Vagina (tissue), 2 donors: ENCODE measurements around the gene CDH4. TPM values are rescaled to one million over a fixed set of nuclear protein-coding genes. Genes with fewer than 3 reads are reported as not detected.

ENCODE experiments used
- DNase-seq, 2 donors: peaks; one replicate each; pipeline ENCODE4 v3.0.0-alpha.2; 2017; ENCODE audit errors: extremely low spot score in 2 of 2
- H3K27ac ChIP-seq: fragments of 200-600 bp; sonication (generic); one replicate; pipeline ENCODE4 v1.5.1; 2019
- H3K27me3 ChIP-seq: fragments of 200-600 bp; sonication (generic); one replicate; pipeline ENCODE4 v1.5.1; 2019
- H3K36me3 ChIP-seq, 2 donors: fragments of 200-600 bp; sonication (generic); one replicate each; pipeline ENCODE4 v1.5.1; 2017 to 2019
- H3K4me1 ChIP-seq: fragments of 200-600 bp; sonication (generic); one replicate; pipeline ENCODE4 v1.5.1; 2019
- H3K4me3 ChIP-seq, 2 donors: fragments of 200-600 bp; sonication (generic); 1 replicate in 1 of 2; 2 replicates in 1 of 2; pipeline ENCODE4 v1.5.1; 2016 to 2019
- H3K9me3 ChIP-seq: fragments of 200-600 bp; sonication (generic); one replicate; pipeline ENCODE4 v1.5.1; 2019
- POLR2A ChIP-seq, 2 donors: fragments of 450-650 bp; IDR thresholded peaks; one replicate each; pipeline ENCODE4 v1.6.1; 2017; ENCODE audit warnings: antibody characterized with exemption in 2 of 2, mild to moderate bottlenecking in 2 of 2, moderate library complexity in 2 of 2
- POLR2AphosphoS5 ChIP-seq, 2 donors: sonication (generic); formaldehyde crosslinking; IDR thresholded peaks; one replicate each; pipeline ENCODE4 v1.9.0; 2017; ENCODE audit warnings: antibody characterized with exemption in 2 of 2, mild to moderate bottlenecking in 2 of 2, low read depth in 1 of 2; ENCODE audit not compliant: insufficient read depth in 1 of 2
- intact Hi-C: fragments of 100-400 bp; cut with DNase I; formaldehyde crosslinking; loops from one replicate; pipeline ENCODE4 v1.15.1; 2023
- total RNA-seq: library from RNA; depleted of rRNA; stranded (reverse); fragments of >200 nt; gene quantifications from one replicate; pipeline ENCODE4 v1.2.3, GENCODE V29; 2016
- TF ChIP-seq, protein P1 (sequence below), 3 experiments: fragments of 450-650 bp in 2 of 3; fragments of 200-600 bp in 1 of 3; sonication (generic) in 1 of 3; IDR thresholded peaks; one replicate each; pipeline ENCODE4 v1.5.1; 2017 to 2019; ENCODE audit warnings: antibody characterized with exemption in 3 of 3, mild to moderate bottlenecking in 2 of 3, moderate library complexity in 2 of 3

The CDH4 gene
- total RNA-seq, 1 donor from 2014 or later: 0.25 TPM

DNA sequence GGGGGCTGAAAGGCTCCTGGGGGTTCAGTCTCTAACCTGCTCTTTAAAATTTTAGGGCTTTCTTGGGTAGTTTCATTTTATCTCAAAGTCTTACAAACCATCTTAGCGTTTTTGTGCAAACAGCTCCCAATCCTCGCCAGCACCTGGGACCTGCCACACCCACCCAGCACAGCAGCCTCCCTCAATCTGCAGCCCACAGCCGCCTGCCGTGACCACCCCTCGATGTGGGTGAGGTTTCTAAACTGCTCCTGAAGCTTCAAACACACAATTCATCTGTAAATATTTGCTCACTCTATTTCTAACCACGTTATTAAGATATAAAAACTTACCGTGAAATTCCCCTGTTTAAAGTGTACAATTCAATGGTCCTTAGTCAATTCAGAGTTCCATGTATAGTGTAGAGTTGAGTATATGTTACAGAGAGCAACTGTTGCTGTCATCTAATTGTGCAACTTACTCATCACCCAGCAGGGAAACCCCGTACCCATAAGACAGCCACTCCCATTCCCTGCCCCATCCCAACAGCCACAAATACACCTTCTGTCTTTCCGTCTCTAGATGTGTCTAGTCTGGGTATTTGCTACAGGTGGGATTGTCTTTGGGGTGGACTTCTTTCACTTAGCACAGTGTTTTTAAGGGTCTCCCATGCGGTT, 432.6 kb downstream of the CDH4 start:
- Histone ChIP-seq H3K4me3 (no peak overlapping the region), H3K9me3 (no peaks in the 10 kb centered on the region), H3K4me1 (peaks cover 22% of the 10 kb centered on the region), H3K27me3 (no peaks in the 10 kb centered on the region), H3K36me3 (no peaks in the 10 kb centered on the region), H3K27ac (no peak overlapping the region)
- no peak for TF ChIP-seq POLR2A (IDR thresholded peaks at IDR 0.05)
- TF ChIP-seq POLR2AphosphoS5 (IDR thresholded peaks at IDR 0.05; ENCODE audit: insufficient read depth in 1 of 2, low read depth in 1 of 2): no peak
- TF ChIP-seq, protein P1, sequence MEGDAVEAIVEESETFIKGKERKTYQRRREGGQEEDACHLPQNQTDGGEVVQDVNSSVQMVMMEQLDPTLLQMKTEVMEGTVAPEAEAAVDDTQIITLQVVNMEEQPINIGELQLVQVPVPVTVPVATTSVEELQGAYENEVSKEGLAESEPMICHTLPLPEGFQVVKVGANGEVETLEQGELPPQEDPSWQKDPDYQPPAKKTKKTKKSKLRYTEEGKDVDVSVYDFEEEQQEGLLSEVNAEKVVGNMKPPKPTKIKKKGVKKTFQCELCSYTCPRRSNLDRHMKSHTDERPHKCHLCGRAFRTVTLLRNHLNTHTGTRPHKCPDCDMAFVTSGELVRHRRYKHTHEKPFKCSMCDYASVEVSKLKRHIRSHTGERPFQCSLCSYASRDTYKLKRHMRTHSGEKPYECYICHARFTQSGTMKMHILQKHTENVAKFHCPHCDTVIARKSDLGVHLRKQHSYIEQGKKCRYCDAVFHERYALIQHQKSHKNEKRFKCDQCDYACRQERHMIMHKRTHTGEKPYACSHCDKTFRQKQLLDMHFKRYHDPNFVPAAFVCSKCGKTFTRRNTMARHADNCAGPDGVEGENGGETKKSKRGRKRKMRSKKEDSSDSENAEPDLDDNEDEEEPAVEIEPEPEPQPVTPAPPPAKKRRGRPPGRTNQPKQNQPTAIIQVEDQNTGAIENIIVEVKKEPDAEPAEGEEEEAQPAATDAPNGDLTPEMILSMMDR (IDR thresholded peaks at IDR 0.05): no peak
- DNase-seq: no peak
- intact Hi-C loops: no loop called here

DNA sequence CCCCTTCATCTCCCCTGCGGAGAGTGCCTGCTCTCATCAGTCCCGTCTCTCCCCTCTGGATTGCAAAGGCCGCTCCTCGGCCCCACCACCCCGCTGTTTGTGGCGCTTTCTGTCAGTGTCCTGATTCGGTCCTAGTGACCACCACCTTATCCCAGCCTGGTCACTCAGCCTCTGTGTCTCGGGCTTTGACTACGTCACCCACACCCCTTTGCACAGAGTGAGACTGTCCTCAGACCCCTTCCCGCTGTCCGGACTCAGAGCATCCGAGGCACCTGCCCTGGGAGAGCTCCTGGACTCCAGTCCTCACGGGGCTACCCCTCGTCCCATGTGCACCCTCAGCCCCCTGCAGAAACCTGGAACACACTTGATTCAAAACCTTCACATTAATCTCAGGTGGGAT, 433.4 kb downstream of the CDH4 start:
- Histone ChIP-seq H3K9me3 (no peaks in the 10 kb centered on the region), H3K27me3 (no peaks in the 10 kb centered on the region), H3K27ac (no peak overlapping the region), H3K36me3 (no peaks in the 10 kb centered on the region), H3K4me1 (peaks cover 22% of the 10 kb centered on the region), H3K4me3 (no peak overlapping the region)
- intact Hi-C loops: no loop called here
- DNase-seq: no peak
- TF ChIP-seq, protein P1 (IDR thresholded peaks at IDR 0.05): no peak
- TF ChIP-seq POLR2A (IDR thresholded peaks at IDR 0.05): no peak
- TF ChIP-seq POLR2AphosphoS5 (IDR thresholded peaks at IDR 0.05; ENCODE audit: insufficient read depth in 1 of 2, low read depth in 1 of 2): no peak

DNA sequence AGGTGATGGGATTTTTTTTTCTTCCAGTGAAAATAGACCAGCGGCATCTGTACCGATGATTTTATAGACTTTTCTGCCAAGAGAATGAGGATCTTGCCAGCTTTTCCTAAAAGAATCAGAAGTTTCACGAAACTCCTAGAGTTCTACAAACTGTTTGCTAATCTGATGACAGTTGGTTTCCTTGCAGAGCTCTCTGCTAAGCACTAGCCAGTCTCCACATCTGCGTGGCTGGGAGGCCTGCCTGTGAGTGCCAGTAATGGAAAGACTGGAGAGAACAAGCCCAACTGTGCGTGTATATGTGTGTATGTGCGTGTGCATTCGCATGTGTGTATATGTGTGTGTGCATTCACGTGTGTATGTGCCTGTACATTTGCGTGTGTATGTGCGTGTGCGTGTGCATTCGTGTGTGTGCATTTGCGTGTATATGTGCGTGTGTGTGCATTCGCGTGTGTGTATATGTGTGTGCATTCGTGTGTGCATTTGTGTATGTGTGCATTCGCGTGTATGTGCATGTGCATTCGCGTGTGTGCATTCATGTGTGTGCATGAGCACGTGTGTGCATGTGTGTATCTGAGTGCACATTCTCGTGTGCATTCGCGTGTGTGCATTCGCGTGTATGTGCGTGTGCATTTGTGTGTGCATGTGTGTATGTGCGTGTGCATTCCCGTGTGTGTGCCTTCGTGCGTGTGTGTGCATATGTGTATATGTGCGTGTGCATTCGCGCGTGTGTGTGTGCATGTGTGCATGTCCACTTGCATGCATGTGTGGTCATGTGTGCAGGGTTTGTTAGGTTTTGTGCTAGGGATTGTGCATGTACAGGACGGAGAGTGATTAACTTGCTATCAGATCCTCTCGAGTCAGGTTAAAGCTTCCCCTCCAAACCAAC, 434.2 kb downstream of the CDH4 start:
- Histone ChIP-seq H3K27ac (no peak overlapping the region), H3K36me3 (no peaks in the 10 kb centered on the region), H3K4me1 (peaks cover 22% of the 10 kb centered on the region), H3K9me3 (no peaks in the 10 kb centered on the region), H3K27me3 (no peaks in the 10 kb centered on the region), H3K4me3 (no peak overlapping the region)
- no peak for DNase-seq
- TF ChIP-seq POLR2AphosphoS5 (IDR thresholded peaks at IDR 0.05; ENCODE audit: insufficient read depth in 1 of 2, low read depth in 1 of 2): no peak
- no peak for TF ChIP-seq POLR2A (IDR thresholded peaks at IDR 0.05)
- TF ChIP-seq, protein P1 (IDR thresholded peaks at IDR 0.05): no peak
- intact Hi-C loops: no loop called here

DNA sequence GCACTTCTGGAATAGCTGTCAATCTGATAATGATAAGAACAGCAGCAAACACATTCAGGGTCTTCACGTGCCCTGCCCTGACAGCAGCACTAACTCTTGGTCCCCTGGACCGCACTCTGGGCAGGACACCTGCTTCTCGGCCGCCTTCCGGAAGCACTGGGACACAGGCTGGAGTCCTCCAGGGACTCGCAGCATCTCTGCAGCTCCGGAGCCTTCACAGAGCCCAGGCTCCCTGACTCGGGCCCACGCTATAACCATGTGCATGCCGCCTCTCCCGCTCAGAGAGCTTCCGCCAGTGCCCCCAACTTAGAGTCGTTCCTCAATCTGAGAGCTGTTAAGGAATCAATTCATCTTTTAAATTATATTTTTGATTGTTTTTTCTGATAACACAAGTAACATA, 436.4 kb downstream of the CDH4 start:
- no peak for DNase-seq
- Histone ChIP-seq H3K36me3 (no peaks in the 10 kb centered on the region), H3K4me1 (peaks cover 11% of the 10 kb centered on the region), H3K4me3 (no peak overlapping the region), H3K27me3 (no peaks in the 10 kb centered on the region), H3K9me3 (no peaks in the 10 kb centered on the region), H3K27ac (no peak overlapping the region)
- intact Hi-C loops: no loop called here
- TF ChIP-seq, protein P1 (IDR thresholded peaks at IDR 0.05): no peak
- no peak for TF ChIP-seq POLR2A (IDR thresholded peaks at IDR 0.05)

GRCh38 chr20:61690150-61690549, 438.1 kb downstream of the CDH4 start:
- Histone ChIP-seq H3K27ac (no peak overlapping the region), H3K4me3 (no peak overlapping the region)

More at GRCh38 chr20:61690150-61690549, 438.1 kb downstream of the CDH4 start:
- no peaks in the 10 kb centered on the region for H3K27me3 ChIP-seq
- H3K36me3 ChIP-seq: no peaks in the 10 kb centered on the region
- DNase-seq: no peak
- no peaks in the 10 kb centered on the region for H3K9me3 ChIP-seq
- intact Hi-C loops: no loop called here
- TF ChIP-seq POLR2A (IDR thresholded peaks at IDR 0.05) (no peak), POLR2AphosphoS5 (IDR thresholded peaks at IDR 0.05; ENCODE audit: insufficient read depth in 1 of 2, low read depth in 1 of 2) (no peak)
- TF ChIP-seq, protein P1 (IDR thresholded peaks at IDR 0.05): no peak
- H3K4me1 ChIP-seq: no peaks in the 10 kb centered on the region
